Embryonic facial prominence (tissue), 1 donor: Measurements from ENCODE around the gene RFX2.

Experiments used
- DNase-seq: peaks from one replicate; pipeline ENCODE4 v3.0.0-alpha.2; 2016; ENCODE audit errors: extremely low spot score

RFX2 gene

DNA sequence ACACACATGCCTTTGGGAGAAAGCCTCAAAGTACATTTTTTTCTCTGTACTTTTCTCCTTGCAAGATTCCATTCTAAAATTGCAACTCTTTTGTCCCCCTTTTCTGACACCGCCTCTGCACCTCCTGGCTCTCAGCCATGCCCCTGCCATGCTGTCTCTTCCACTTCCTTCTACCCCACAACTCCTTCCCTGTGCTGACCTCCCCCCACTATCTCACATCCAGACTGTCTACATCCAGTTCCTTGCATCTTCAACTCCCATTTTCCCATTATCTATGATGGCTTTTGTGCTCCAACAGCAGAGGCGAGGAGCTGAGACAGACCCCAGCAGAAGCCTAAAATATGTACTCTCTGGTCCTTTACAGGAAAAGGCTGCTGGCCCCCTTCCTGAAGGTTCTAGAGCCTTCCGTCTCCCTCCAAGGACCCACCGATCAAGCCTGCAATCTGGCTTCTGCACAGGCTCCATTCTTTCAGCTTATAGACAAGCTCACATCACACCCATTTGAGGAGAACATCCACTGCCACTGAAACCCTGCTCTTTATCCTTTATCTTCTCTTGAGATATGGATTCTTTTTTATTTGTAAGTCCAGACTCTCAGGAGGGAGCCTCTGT, 50.2 kb downstream of the RFX2 start:
- no peak for DNase-seq

DNA sequence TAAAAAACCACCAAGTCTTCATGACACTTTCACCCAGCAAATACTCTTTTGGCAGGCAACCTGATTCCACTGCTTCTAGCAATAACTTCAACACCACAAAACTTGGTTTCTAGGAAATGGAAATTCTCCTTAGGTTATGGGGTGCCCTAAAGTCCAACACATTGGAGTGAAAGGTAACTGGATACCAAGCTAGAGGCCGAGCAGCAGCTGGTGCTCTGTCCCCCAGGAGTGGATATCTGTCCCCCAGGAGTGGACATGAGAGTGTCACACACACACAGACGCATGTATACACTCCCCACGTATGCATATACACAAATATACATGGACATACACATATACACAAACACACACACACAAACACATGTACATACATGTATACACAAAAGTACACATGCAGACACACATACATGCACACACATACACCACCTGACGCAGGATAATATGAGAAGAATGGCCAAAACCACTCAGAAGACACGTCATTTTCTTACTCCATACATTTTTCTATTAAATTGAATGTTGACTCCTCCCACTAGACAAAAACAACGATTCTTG, 50.8 kb downstream of the RFX2 start:
- DNase-seq: no peak

- DNase-seq: no peak
These were observed 51.6 kb downstream of the RFX2 start for GRCh38 chr19:6058518-6059201.

DNA sequence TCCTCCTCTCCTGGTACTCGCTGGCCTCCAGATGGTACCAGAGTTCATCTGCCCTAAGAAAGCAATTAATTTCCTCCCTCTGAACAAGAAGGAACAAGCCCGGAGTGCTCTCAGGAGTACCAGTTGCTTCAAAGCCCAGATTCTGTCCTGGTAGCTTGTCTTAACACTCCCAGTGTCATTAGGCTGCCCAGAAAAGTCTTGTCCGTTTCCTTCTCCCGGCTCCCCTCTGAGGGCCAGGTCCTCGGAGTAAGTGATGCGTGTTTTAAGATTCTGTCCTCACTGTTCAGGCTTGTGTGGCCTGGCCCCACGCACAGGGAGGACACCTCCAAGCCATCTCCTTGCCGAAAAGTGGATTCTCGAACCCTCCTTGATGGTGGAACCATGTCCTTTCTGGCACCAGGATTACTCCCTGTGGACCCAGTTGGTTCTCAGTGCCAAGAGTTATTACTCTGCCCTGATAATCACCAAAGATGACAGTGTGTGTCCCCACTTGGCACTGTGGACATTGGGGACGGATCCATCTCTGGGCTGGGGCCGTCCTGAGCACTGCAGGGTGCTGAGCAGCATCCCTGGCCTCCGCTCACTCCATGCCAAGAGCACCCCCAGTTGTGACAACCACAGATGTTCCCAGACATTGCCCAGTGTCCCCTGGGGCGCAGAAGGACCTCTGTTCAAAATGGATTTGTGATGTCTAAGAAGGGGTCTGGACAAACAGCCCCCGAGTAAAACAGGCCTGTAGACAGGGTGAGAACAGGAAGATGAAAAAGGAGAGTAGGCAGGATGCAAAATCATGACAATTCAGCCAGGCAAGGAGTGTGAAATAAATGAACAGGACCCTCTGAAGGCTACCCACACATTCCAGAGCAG, 52.4 kb downstream of the RFX2 start:
- no peak for DNase-seq

GRCh38 chr19:6056801-6057650, 53.3 kb downstream of the RFX2 start:
- DNase-seq: peak; percentile 31

DNA sequence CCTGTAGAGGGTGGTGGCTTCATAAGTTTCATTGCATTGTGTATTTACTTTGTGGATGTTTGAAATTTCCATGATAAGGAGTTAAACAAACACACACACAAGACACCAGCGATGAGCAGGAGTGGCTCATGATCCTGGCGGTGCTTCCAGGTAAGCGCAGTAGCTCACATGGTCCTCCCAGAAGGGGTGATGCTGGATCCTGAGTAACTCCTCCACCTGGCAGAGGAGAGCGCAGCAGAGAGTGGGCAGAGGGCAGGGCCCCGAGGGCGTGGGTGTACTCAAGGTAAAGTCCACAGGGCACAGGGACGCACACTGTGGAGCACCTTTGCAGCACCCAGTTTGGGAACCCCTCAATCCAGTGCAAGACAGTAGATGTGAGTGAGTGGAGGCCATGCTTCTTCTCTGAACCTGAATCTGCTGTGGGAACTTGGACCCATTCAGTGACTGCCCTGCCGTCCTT, 54.0 kb downstream of the RFX2 start:
- no peak for DNase-seq

GRCh38 chr19:6055013-6055795, 55.1 kb downstream of the RFX2 start:
- no peak for DNase-seq

DNA sequence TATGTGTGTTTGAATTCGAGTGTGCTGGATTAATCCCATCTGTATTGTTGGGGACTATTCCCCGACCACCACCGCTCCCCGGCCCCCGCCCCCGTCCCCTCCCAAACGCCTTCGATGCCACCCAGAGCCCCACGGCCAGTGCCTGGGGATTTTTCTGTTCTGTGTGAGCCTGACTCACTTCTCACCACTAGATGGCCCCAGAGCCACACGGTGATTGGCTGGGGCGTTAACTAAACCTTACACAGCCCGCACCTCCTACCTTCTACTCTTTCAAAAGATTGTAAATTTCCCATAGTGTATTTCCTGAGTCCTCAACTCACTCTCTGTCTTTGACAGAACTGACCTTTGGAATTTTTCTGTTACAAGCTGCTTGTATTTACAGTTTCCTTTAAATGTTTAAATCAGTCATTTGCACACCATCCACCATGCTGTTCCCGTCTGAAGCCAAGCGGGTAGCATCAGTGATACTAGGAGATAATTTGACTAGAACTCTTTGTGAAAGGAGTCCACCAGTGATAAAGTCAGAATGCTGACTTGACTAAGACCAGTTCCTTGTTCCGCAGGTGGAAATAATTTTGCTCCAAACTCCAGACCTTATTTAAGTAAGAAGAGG, 61.4 kb downstream of the RFX2 start:
- DNase-seq: peak; percentile 73

DNA sequence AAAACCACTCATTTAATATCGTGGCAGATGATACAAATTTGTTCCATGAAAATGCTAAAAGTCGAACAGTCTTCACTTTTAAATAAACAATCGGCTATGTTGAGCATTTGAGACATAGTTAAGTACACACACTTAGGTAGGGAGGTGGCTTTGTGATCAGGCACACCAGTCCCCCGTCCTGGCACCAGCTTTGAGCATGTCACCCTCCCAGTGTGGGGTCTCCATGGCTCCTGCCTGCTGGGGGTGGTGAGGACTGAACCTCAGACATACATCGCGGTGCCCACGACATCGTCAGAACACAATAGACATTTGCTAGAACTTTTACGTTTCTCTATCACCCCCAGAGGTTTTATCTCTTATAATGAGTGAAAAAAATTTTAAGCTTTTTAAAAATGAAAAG, 62.0 kb downstream of the RFX2 start:
- no peak for DNase-seq

DNA sequence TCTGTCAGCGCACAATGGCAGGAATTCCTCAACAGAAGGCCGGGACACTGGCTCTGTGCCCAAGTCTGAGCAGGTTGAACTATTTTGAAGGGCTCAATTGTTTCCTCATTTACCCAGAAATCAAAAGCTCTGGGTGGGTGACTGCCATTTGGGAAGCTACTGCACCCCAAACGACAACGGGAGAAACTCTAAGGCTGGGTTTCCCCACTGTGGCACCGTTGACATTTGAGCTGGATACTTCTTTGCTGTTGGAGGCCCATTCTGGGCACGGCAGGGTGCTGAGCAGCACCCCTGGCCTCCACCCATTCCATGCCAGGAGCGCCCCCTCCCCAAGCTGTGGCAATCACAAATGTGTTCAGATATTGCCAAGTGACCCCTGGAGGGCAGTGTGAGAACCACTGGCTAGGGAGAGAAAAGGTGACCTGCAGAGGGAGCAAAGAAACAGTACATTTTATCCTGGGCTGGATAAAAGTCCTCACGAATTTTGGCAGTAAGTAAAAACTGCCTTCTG, 62.5 kb downstream of the RFX2 start:
- DNase-seq: no peak

DNA sequence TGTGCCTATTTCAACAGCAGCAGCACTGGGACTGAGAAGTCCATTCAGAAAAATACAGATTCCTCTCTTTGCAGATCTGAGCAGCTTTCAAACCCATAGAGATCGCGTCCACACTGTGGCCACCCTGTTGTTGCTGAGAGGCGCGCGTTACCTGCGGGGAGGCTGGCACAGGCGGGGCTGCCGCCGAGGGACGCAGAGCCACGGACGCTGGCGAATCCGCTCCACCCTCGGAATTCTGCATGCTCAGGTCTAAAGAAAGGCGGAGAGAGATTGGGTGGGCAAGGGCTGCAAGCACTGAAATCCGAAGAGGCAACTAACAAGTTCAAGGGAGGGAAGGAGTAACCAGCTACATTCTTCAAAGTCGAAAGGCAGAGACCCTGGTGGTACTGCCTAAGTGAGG, 63.0 kb downstream of the RFX2 start:
- no peak for DNase-seq

DNA sequence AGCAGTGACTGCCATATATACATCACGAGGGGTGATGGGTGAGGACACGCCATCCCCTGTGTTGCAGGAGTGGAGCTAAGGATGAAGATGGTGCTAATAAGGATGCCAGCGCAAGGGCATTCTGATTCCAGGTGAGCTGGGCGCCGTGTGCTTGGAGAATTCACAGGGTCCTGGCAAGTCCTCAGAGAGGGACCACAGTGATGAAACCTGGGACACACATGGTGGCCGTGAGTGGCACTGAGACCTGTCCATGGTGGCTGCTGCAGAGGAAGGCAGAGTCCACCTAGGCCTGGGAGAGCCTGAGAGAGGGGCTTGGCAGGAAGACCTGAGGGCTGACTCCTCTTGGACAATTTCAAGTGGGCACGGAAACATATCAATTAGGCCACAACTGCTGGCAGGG, 65.2 kb downstream of the RFX2 start:
- DNase-seq: no peak

DNA sequence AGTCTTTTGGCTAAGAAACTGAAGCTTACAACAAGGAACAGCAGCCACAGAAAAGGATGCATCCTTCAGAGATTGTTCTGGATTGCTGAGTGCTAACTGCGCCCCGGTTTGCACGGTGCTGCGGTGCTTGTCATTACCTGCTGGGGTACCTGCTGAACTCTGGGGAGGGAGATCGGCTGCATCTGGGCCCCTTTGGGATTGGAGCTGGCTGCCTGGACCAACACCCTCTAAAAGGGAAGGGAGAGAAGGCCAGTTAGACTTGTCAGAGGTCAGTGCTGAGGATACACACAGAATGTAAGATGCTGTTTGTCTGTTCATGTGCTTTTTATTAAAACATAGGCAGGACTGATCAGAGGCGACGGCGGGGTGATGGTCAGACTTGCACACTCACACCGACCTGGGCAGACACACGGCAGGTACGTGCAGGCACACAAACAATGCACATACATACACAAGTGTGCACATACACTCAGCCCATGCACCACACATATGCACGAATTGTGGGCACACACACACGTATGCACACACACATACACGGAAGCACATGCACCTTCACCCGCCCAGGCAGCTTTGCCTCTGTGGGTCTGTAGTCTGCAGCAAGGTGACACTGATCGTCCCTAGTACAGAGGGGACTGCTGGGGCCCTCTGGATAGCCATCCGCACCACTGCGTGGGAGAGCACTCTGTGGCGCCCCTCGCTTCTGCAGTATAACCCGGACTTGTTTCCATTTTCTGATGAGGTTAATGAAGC, 66.1 kb downstream of the RFX2 start:
- DNase-seq: no peak

DNA sequence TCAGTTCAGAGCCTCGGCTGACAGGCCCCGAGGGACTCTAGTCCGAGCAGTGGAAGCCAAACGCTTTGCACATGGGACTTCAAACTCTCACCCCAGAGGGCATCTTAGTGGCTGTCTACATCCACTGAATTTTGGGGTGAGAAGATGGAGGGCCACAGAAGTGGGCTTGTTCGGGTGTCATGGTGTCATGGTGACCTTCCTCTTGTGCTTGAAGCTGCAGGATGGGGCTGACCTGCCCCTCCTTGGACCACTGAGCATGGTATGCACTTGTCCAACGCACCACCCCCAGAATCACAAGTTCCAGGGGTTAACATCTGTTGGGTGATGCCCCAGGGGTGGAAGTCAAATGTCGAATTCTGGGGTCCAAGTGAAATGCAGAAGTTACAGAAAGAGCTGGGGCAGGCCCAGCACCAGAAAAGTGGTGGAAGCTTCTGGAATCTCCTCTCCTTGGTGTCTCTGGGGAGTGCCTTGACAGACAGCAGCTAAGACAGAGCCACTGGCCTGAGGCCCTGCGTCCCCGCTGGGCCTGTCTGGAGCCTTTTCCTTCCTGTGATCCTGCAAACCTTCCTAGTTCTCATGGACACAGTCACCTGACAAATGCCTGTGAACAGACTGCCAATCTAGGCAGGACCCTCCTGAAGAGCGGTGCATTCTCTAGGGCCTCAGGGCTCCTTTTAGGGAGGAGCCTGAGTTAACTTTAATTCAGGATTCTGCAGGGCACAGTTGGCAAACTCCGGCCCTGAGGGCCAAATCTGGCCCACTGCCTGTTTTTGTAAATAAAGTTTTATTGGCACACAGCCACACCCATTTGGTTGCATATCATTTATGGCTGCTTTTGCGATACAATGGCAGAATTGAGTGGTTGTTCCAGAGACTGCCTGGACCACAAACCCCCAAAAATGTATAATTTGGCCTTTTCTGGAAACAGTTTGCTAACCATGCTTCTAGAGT, 67.2 kb downstream of the RFX2 start:
- DNase-seq: no peak

- DNase-seq: no peak
These were observed 68.3 kb downstream of the RFX2 start for GRCh38 chr19:6041991-6042481.

GRCh38 chr19:6041071-6041470, 69.2 kb downstream of the RFX2 start:
- no peak for DNase-seq

DNA sequence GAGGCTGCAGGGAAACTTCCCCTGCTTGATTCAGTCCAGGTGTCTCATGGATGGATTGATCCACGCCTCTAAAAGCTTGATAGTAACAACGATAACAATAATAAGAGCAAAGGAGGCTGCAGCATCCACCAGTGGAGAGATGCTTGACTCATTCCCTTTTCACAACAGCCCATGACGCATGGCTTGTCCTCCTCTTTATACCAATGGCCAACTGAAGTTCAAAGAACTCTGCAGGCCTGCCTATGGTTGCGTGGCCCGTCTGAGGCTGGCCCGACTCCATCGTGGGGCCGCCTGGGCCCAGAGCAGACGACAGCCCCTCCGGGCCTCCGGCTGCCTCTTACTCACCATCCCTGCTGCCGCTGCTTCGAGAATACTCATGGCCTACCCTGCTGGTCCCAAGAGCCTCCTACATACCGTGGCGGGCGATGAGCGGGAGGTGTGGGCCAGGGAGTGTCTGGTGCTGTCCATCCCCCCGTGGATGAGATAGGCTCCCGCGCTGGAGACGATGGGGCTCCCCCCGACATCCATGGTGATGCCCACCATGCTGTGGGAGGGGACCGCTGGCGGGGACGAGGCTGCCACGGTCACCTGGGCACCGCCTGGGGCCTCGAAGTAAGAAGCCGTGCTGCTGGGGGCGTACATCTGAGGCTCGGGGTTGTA, 70.6 kb downstream of the RFX2 start:
- DNase-seq: no peak
